Cortex of kidney (tissue), 1 donor: ENCODE measurements around the gene ATP11A.
"Not testable (repeated sequence)": the region's sequence is repeated elsewhere in the genome, so short reads cannot be mapped to it uniquely, and the experiment has no call there.

Experiments used
- DNase-seq: peaks from one replicate; lab custom pipeline; 2025; lab: John Stamatoyannopoulos, UW

Gene ATP11A

DNA sequence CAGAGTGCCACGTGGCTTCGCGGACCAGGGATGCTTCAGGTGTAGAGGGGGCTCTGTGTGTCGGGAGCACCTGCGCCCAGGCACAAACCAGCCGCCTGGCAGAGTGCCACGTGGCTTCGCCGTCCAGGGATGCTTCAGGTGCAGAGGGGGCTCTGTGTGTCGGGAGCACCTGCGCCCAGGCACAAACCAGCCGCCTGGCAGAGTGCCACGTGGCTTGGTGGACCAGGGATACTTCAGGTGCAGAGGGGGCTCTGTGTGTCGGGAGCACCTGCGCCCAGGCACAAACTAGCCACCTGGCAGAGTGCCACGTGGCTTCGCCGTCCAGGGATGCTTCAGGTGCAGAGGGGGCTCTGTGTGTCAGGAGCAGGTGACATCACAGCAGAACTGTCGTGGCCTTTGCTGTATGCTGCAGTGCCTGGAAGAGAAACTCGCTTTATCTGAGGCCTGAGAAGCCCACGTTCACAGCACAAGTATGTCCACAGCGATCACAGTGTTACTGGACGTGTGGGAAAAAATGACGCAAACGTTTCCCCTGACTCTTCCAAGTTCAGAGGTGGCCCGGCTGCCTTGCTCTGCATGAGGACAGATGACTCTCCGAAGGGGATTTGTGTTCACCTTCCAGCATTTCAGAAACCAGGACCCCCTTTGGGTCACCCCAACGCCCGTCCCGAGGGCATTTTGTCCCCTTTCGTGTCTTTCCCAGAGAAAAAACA is 151.6 kb downstream of the ATP11A start:
- DNase-seq = not testable (repeated sequence)

DNA sequence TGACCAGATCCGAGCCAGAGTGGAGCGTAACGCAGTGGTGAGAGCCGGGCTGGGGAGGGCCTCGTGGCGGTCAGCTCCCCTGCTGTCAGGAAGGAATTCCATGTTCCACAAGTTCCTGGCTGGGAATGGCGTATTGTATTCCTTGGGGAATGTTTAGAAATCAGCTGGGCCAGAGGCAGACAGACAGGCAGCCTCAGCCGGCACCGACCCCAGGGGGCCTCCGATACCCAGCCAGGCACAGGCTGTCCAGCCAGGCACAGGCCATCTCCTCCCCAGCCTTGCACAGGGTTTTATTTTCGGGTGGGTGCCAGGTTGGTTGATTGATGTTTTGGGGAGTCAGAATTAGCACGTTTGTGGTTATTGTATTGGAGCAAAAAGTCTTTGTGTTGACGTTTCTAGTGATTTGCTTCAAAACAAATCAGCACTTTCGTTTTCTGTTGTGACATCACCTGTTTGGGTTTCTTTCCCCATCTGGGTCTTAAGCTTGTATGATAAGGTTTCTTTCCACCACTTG is 152.6 kb downstream of the ATP11A start:
- DNase-seq = no peak

- no peak for DNase-seq
These were observed 153.1 kb downstream of the ATP11A start for GRCh38 chr13:112842931-112843391.

GRCh38 chr13:112843392-112844111 is 153.7 kb downstream of the ATP11A start:
- no peak for DNase-seq

DNA sequence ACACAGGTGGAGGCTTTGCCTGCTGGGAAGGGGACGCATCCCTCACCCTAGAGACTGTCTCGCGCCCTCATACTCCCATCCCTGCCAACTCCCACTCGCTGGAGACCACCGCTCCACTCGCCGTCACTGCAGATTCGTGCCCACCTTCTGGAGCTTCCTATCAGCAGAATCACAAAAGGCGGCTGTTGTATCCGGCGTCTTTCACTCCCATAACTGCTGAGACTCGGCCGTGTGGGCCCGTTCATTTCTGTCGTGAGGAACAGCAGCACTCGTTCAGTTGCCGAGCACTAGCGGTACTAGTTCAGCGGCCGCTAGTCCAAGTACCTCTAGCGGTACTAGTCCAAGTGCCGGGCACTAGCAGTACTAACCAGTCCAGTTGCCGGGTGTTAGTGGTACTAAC is 154.6 kb downstream of the ATP11A start:
- no peak for DNase-seq

- no peak for DNase-seq
These were observed 155.0 kb downstream of the ATP11A start for GRCh38 chr13:112844879-112845278.

DNA sequence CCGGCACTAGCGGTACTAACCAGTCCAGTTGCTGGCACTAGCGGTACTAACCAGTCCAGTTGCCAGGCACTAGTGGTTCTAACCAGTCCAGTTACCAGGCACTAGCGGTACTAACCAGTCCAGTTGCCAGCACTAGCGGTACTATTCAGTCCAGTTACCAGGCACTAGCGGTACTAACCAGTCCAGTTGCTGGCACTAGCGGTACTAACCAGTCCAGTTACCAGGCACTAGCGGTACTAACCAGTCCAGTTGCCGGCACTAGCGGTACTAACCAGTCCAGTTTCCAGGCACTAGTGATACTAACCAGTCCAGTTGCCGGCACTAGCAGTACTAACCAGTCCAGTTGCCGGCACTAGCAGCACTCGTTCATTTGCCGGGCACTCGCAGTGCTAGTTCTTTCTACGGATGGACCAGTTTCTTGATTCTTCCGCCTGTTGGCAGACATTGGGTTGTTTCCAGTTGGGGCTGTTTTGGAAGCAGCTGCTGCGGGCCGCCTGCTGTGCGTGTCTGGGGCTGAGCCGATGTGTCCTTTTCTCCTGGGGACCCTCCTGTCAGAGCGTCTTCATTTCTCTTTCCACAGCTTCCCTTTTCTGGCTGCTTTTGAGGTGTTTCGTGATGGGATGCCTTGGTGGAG is 155.8 kb downstream of the ATP11A start:
- no peak for DNase-seq

GRCh38 chr13:112846411-112847115 is 156.7 kb downstream of the ATP11A start:
- no peak for DNase-seq

GRCh38 chr13:112849500-112849899 is 159.7 kb downstream of the ATP11A start:
- no peak for DNase-seq

GRCh38 chr13:112850273-112850672 is 160.4 kb downstream of the ATP11A start:
- no peak for DNase-seq

DNA sequence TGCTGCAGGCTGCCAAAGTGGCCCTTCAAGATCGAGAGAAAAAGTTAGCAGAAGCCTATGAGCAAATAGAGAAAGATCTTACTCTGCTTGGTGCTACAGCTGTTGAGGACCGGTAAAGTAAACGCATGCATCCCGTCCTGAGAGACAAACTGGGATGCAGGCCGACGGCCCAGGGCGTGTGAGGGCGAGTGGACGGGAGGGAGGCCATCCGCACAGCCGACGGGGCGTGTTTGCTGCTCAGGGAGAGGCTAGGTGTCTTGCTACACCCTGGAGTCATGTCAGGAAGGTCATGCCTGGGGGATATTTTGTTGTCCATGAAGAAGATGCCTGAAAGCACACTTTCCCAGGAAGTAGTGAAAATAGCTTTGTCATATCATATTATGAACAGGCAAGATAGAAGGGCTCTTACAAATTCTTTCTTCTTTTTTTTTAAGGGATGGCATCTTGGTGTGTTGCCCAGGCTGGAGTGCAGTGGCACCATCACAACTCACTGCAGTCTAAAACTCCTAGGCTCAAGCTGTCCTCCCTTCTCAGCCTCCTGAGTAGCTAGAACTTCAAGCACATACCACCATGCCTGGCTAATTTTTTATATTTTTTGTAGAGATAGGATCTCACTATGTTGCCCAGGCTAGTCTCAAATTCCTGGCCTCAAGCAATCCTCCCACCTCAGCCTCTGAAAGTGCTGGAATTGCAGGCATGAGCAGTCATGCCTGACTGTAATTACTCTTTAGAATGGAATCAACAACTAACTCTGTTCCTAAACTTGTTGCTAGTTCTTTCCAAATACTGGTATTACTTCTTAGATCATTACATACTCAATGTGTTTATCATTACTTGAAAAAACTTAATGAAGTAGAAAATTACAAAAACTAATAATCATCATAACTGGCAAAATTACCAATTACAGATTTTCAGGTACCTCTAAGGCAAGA is 161.5 kb downstream of the ATP11A start:
- no peak for DNase-seq

GRCh38 chr13:112852392-112852791 is 162.6 kb downstream of the ATP11A start:
- no peak for DNase-seq

DNA sequence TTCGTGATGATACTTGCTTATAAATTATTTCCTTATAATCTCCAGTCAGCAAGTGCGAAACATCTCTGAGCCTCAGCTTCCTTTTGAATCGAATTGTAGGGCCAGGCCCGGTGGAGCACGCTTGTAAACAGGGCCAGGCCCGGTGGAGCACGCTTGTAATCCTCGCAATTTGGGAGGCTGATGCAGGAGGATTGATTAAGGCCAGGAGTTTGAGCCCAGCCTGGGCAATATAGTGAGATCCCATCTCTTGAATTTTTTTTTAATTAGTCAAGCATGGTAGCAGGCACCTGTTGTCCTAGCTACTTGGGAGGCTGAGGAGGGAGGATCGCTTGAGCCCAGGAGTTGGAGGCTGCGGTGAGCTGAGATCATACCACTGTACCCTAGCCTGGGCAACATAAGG is 163.0 kb downstream of the ATP11A start:
- DNase-seq = no peak

DNA sequence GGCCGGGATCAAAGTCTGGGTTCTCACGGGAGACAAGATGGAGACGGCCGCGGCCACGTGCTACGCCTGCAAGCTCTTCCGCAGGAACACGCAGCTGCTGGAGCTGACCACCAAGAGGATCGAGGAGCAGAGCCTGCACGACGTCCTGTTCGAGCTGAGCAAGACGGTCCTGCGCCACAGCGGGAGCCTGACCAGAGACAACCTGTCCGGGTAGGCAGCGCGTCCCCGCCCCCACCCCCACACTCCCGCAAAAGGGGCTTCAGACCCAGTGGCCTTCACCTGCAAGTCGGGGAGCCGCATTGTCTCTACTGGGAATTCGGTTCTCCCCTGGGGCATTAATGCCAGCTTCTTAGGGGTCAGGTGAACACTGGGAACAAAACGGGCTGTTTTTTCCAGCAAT is 164.5 kb downstream of the ATP11A start:
- no peak for DNase-seq

- no peak for DNase-seq
These were observed 166.0 kb downstream of the ATP11A start for GRCh38 chr13:112855859-112856258.

- DNase-seq = no peak
These were observed 168.2 kb downstream of the ATP11A start for GRCh38 chr13:112857914-112858490.

DNA sequence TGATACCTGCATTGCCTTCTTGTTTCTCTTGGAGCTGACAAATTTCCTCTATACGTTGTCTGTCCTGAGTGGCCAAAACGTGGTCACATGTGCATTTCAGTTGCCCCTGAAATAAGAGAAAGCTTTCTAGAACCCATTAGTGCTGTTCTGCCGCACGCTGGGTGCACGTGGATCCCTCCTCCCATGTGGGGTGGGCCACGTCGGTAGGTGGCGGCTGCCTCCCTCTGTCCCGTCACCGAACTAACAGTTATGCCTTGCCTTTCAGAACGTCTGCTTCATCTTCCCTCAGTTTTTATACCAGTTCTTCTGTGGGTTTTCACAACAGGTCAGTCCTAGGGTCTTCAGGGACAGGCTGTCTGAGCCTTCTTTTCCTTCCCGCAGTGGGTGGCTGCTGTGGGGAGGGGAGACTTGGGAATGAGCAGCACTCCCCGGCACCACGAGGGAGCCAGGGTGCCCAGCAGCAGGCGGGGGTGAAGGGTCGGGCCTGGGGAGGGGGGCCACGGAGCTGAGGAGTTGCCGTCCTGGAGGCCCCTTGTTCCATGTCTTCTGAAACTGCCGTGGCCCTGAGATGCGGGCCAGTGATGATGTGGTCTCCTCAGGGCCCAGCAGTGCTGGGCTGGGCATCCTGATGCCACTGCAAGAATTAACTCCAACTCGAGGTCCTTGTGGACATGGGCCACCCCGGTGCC is 169.4 kb downstream of the ATP11A start:
- no peak for DNase-seq

DNA sequence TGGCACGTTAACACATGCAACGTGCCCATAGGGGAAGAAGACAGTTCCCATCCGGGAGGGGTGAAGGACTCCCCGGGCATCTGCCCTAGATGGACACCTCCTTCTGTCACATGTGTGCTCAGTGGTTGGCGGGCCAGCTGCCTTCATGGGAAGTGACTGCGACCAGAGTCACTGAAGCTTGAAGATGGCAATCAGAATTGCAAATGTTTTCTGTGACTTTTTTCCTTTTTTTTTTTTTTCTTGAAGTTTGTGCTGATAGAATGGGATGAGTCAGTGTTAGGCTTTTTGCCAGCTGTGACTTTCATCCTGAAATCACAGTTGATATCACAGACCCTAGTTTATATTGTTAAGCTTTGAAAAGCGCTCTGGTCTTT is 170.0 kb downstream of the ATP11A start:
- DNase-seq = no peak

GRCh38 chr13:112861876-112862615 is 172.2 kb downstream of the ATP11A start:
- no peak for DNase-seq
